A673 (cell line): Measurements from ENCODE around the gene DYNLRB2. TPM values are rescaled to one million over a fixed set of nuclear protein-coding genes. Genes with fewer than 3 reads are reported as not detected.

Experiments used
- BruUV-seq: library from RNA; stranded (reverse); fragments of 400-500 nt; replicated peaks from 2 replicates; lab custom pipeline; 2021; lab: Mats Ljungman, UMichigan
- CTCF ChIA-PET: fragments of 300-600 bp; sonication (Branson Sonifier 250); formaldehyde crosslinking; loops from one replicate; lab custom pipeline; 2022; ENCODE audit warnings: antibody characterized with exemption; lab: Charles Lee
- POLR2A ChIA-PET: fragments of 300-600 bp; sonication (Branson Sonifier 250); formaldehyde crosslinking; loops from one replicate; lab custom pipeline; 2022; ENCODE audit warnings: antibody characterized with exemption; ENCODE audit not compliant: low non-redundant PET; lab: Charles Lee
- DNase-seq: peaks from one replicate; pipeline ENCODE4 v3.0.0-alpha.2; 2015; ENCODE audit warnings: low spot score
- H3K27ac ChIP-seq: fragments of 200-600 bp; sonication (generic); 2 replicates; pipeline ENCODE4 v1.5.1; 2016; ENCODE audit warnings: mixed run types, low read depth, mild to moderate bottlenecking, mixed read lengths, antibody characterized with exemption, low read length; ENCODE audit not compliant: poor library complexity, severe bottlenecking
- H3K27me3 ChIP-seq: fragments of 200-600 bp; sonication (generic); replicated peaks from 2 replicates; pipeline ENCODE4 v1.6.1; 2017; ENCODE audit warnings: mixed run types, low read depth, mild to moderate bottlenecking, mixed read lengths, antibody characterized with exemption, low read length; ENCODE audit not compliant: insufficient read depth, poor library complexity
- H3K36me3 ChIP-seq: fragments of 200-600 bp; sonication (generic); 2 replicates; pipeline ENCODE4 v1.6.1; 2016; ENCODE audit warnings: mixed run types, mild to moderate bottlenecking, mixed read lengths, antibody characterized with exemption, low read length; ENCODE audit not compliant: insufficient read depth, poor library complexity, severe bottlenecking
- H3K4me1 ChIP-seq: fragments of 200-600 bp; sonication (generic); 2 replicates; pipeline ENCODE4 v1.6.1; 2017; ENCODE audit warnings: mixed run types, mild to moderate bottlenecking, mixed read lengths, antibody characterized with exemption, low read length; ENCODE audit not compliant: insufficient read depth, poor library complexity, severe bottlenecking
- H3K4me3 ChIP-seq: fragments of 200-600 bp; sonication (generic); 2 replicates; pipeline ENCODE4 v1.5.1; 2016; ENCODE audit warnings: low read depth, mixed run types, mild to moderate bottlenecking, mixed read lengths, low read length; ENCODE audit not compliant: poor library complexity, severe bottlenecking
- H3K9me3 ChIP-seq: fragments of 200-600 bp; sonication (generic); 2 replicates; pipeline ENCODE4 v1.6.1; 2016; ENCODE audit warnings: mixed run types, low read depth, mild to moderate bottlenecking, mixed read lengths, antibody characterized with exemption, low read length; ENCODE audit not compliant: poor library complexity, severe bottlenecking
- EZH2 ChIP-seq: fragments of 200-600 bp; sonication (generic); IDR thresholded peaks from 2 replicates; pipeline ENCODE4 v1.6.1; 2017; ENCODE audit warnings: borderline replicate concordance, low read depth, mild to moderate bottlenecking, mixed read lengths, antibody characterized with exemption, low read length; ENCODE audit not compliant: poor library complexity, severe bottlenecking
- intact Hi-C: fragments of 100-400 bp; cut with micrococcal nuclease; formaldehyde crosslinking; loops from one replicate; pipeline ENCODE4 v1.10.0; 2022; ENCODE audit not compliant: unreplicated experiment
- total RNA-seq: library from RNA; stranded (reverse); gene quantifications from 2 replicates; pipeline ENCODE4 v1.2.3, GENCODE V29; 2021
- TF ChIP-seq, protein P1 (sequence below): fragments of 300-800, 200-600 bp; sonication (generic); conservative IDR thresholded peaks from 2 replicates; pipeline ENCODE4 v1.5.1; 2017; ENCODE audit warnings: low read depth, mild to moderate bottlenecking, antibody characterized with exemption, low read length, moderate library complexity, mixed read lengths

The DYNLRB2 gene
- total RNA-seq, 1 experiment from 2014 or later: not detected

DNA sequence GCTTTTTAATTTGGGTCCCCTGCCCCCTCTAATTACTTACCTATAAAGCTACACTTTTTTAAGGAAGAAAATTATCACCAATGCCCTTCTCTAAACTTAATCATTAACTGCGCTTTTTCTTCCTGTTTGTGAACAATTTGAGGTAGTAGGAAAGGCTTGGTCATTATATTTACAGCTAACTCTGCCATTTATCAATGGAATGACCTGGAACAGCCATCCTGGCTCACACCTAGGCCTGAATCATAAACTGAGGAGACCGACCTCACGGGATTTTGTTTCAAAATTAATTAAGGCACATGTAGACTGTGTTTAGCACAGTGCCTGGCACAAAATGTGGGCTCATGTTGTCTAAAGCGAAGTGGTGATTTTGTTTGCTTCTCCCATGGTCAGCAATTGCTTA is 15.4 kb upstream of the DYNLRB2 start:
- H3K36me3 ChIP-seq: no peaks in the 10 kb centered on the region
- CTCF ChIA-PET: no interaction called here
- H3K27me3 ChIP-seq: peaks cover 9% of the 10 kb centered on the region
- no peaks in the 10 kb centered on the region for H3K4me1 ChIP-seq
- no TSS peak for BruUV-seq
- H3K9me3 ChIP-seq: no peaks in the 10 kb centered on the region
- TF ChIP-seq, protein P1, sequence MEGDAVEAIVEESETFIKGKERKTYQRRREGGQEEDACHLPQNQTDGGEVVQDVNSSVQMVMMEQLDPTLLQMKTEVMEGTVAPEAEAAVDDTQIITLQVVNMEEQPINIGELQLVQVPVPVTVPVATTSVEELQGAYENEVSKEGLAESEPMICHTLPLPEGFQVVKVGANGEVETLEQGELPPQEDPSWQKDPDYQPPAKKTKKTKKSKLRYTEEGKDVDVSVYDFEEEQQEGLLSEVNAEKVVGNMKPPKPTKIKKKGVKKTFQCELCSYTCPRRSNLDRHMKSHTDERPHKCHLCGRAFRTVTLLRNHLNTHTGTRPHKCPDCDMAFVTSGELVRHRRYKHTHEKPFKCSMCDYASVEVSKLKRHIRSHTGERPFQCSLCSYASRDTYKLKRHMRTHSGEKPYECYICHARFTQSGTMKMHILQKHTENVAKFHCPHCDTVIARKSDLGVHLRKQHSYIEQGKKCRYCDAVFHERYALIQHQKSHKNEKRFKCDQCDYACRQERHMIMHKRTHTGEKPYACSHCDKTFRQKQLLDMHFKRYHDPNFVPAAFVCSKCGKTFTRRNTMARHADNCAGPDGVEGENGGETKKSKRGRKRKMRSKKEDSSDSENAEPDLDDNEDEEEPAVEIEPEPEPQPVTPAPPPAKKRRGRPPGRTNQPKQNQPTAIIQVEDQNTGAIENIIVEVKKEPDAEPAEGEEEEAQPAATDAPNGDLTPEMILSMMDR: no peak
- no peak for TF ChIP-seq EZH2
- POLR2A ChIA-PET: no interaction called here
- intact Hi-C loops: no loop called here
- no peak for DNase-seq
- no peak overlapping the region for H3K4me3 ChIP-seq
- no peak overlapping the region for H3K27ac ChIP-seq

DNA sequence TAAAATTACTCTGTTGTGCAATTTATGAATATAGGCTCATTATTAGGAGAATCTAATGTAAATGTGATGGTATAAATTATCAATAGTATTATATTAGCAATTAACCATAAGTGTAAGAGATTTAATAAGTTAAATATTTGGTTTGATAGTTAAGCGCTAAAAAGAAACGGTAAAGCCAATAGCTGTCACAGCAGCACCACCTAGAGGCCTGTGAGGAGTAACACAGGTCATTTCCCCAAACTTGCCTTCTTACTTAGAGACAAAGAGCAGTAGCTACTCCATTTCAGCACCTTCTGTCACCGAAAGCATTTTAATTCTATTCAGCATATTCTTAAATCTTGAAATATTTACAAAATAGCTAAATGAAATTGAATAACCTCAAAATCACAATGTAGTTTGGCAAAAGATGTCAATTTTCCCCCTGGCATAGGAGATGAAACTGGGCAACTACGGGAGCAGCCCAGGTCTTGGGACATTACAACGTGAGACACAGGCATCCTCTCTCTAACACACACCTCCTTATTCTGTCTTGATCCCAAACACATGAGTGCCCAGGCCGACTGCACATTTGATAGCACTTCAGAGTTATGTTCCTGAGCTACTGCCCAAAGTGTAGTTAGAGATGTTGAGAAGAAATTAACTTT is 14.3 kb upstream of the DYNLRB2 start:
- POLR2A ChIA-PET: no interaction called here
- peak; percentile 64 for DNase-seq
- H3K9me3 ChIP-seq: no peaks in the 10 kb centered on the region
- TF ChIP-seq, protein P1: peak; percentile 86
- TF ChIP-seq EZH2: no peak
- H3K27me3 ChIP-seq: peaks cover 9% of the 10 kb centered on the region
- no TSS peak for BruUV-seq
- no peak overlapping the region for H3K4me3 ChIP-seq
- no peaks in the 10 kb centered on the region for H3K4me1 ChIP-seq
- CTCF ChIA-PET: interaction anchor here (0.7 kb wide), 1 partner anchor 60 kb away, joined by 5 read pairs; no protein-coding TSS in a partner anchor
- no peaks in the 10 kb centered on the region for H3K36me3 ChIP-seq
- no peak overlapping the region for H3K27ac ChIP-seq
- intact Hi-C loops: loop anchor here (2.0 kb wide), 1 partner anchor 298 kb away; no protein-coding TSS in a partner anchor

DNA sequence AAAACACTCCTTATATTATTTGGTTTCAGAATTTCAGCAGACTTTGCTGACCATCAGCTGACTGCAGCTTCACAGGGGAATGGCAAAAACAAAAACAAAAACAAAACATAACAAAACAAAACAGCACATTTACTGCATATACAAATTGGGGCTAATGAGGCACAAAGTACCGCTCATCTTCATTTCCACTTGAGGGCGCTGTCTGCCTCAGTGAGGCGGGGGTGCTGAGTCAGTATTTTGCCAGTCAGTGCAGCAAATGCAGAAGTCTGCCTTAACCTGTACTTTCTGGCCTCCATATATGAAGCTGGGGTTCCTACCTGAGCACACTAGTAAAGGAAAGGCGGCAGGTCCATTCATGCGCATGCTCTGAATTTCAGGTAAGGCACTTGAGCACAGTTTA is 13.5 kb upstream of the DYNLRB2 start:
- Histone ChIP-seq H3K27ac (no peak overlapping the region), H3K36me3 (no peaks in the 10 kb centered on the region), H3K27me3 (peaks cover 9% of the 10 kb centered on the region), H3K9me3 (no peaks in the 10 kb centered on the region), H3K4me3 (no peak overlapping the region), H3K4me1 (no peaks in the 10 kb centered on the region)
- CTCF ChIA-PET: interaction anchor here (0.6 kb wide), 1 partner anchor 422 kb away, joined by 4 read pairs; no protein-coding TSS in a partner anchor
- intact Hi-C loops: loop anchor here (2.0 kb wide), 1 partner anchor 298 kb away; no protein-coding TSS in a partner anchor
- TF ChIP-seq, protein P1: peak; percentile 60
- no peak for TF ChIP-seq EZH2
- BruUV-seq: no TSS peak
- POLR2A ChIA-PET: no interaction called here
- DNase-seq: peak; percentile 25
